Measurements from ENCODE around the gene SLC35A4.

DNA sequence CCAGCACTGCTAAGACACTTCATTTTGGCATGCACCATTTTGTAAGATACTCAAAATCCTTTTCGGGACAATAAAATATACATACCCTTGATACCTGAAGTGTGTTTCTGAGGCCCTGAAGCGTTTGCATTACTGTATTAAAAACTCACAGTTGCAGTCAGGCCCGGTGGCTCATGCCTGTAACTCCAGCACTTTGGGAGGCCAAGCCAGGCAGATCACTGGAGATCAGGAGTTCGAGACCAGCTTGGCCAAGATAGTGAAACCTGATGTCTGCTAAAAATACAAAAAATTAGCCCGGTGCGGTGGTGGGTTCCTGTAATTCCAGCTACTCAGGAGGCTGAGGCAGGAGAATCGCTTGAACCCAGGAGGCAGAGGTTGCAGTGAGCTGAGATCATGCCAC, 19.6 kb upstream of the SLC35A4 start:
- TF ChIP-seq, protein P1, sequence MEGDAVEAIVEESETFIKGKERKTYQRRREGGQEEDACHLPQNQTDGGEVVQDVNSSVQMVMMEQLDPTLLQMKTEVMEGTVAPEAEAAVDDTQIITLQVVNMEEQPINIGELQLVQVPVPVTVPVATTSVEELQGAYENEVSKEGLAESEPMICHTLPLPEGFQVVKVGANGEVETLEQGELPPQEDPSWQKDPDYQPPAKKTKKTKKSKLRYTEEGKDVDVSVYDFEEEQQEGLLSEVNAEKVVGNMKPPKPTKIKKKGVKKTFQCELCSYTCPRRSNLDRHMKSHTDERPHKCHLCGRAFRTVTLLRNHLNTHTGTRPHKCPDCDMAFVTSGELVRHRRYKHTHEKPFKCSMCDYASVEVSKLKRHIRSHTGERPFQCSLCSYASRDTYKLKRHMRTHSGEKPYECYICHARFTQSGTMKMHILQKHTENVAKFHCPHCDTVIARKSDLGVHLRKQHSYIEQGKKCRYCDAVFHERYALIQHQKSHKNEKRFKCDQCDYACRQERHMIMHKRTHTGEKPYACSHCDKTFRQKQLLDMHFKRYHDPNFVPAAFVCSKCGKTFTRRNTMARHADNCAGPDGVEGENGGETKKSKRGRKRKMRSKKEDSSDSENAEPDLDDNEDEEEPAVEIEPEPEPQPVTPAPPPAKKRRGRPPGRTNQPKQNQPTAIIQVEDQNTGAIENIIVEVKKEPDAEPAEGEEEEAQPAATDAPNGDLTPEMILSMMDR (IDR thresholded peaks at IDR 0.05; ENCODE audit: insufficient read depth, low read length, poor library complexity, severe bottlenecking), result no peak
- no peak for TF ChIP-seq EZH2phosphoT487 (conservative IDR thresholded peaks at IDR 0.05; ENCODE audit: low read length)
